ENCODE data around the gene IMMP2L. TPM values are rescaled to one million over a fixed set of nuclear protein-coding genes. Genes with fewer than 3 reads are reported as not detected.

Gene IMMP2L
- total and polyA plus RNA-seq, 2 of the 13 experiments (the other 11 are each of a cell fraction or from before 2014, with no cell fraction given), result 7.8 to 16.9 TPM

- TF ChIP-seq ZNF646 (CRISPR knock-in tag; IDR thresholded peaks at IDR 0.05) (no peak), AGO2 (optimal IDR thresholded peaks at IDR 0.05; ENCODE audit: low read depth, low read length) (peak; percentile 89), CTCF (CRISPR knock-in tag; IDR thresholded peaks at IDR 0.05) (peak; percentile 84), ZNF256 (CRISPR knock-in tag; conservative IDR thresholded peaks at IDR 0.05) (0 out of 2 replicates have a peak, but pooled peaks have one; percentile 52), HES4 (CRISPR knock-in tag; IDR thresholded peaks at IDR 0.05; ENCODE audit: borderline replicate concordance) (peak; percentile 66; the same call in 1 of the 2 replicates), ZNF710 (CRISPR knock-in tag; IDR thresholded peaks at IDR 0.05; ENCODE audit: borderline replicate concordance) (0 out of 2 replicates have a peak, but pooled peaks have one; percentile 42), CENPBD1 (CRISPR knock-in tag; IDR thresholded peaks at IDR 0.05; ENCODE audit: borderline replicate concordance, low read depth) (no peak), KLF6 (CRISPR knock-in tag; IDR thresholded peaks at IDR 0.05) (peak; percentile 63; the same call in 1 of the 2 replicates), NFATC3 (CRISPR knock-in tag; IDR thresholded peaks at IDR 0.05) (0 out of 2 replicates have a peak, but pooled peaks have one; percentile 16), DNMT3B (CRISPR knock-in tag; conservative IDR thresholded peaks at IDR 0.05) (no peak), PITX1 (CRISPR knock-in tag; IDR thresholded peaks at IDR 0.05) (0 out of 2 replicates have a peak, but pooled peaks have one; percentile 38), ZSCAN12 (CRISPR knock-in tag; IDR thresholded peaks at IDR 0.05) (no peak), SNAPC2 (CRISPR knock-in tag; IDR thresholded peaks at IDR 0.05) (no peak), ZNF10 (CRISPR knock-in tag; IDR thresholded peaks at IDR 0.05; ENCODE audit: borderline replicate concordance, low read depth) (no peak), ZSCAN20 (CRISPR knock-in tag; IDR thresholded peaks at IDR 0.05; ENCODE audit: borderline replicate concordance) (no peak), GATAD2A (CRISPR knock-in tag; IDR thresholded peaks at IDR 0.05) (peak; percentile 53; the same call in 1 of the 2 replicates), GABPB1 (CRISPR knock-in tag; IDR thresholded peaks at IDR 0.05) (peak; percentile 57; the same call in 1 of the 2 replicates), KLF12 (CRISPR knock-in tag; IDR thresholded peaks at IDR 0.05; ENCODE audit: borderline replicate concordance) (no peak)
Observed at GRCh38 chr7:111561904-111562732, at the start of gene IMMP2L (continued).

Measured in HepG2 (cell line).